GM19468 (cell line): ENCODE data around the gene HOXB7.

Experiments used
- ATAC-seq: cut with Tn5 transposase; IDR thresholded peaks from one replicate; pipeline ENCODE4 v1.9.1; 2021; ENCODE audit warnings: mild to moderate bottlenecking, moderate library complexity, moderate number of reproducible peaks; ENCODE audit not compliant: unreplicated experiment; ENCODE audit errors: extremely low read depth

HOXB7 gene

DNA sequence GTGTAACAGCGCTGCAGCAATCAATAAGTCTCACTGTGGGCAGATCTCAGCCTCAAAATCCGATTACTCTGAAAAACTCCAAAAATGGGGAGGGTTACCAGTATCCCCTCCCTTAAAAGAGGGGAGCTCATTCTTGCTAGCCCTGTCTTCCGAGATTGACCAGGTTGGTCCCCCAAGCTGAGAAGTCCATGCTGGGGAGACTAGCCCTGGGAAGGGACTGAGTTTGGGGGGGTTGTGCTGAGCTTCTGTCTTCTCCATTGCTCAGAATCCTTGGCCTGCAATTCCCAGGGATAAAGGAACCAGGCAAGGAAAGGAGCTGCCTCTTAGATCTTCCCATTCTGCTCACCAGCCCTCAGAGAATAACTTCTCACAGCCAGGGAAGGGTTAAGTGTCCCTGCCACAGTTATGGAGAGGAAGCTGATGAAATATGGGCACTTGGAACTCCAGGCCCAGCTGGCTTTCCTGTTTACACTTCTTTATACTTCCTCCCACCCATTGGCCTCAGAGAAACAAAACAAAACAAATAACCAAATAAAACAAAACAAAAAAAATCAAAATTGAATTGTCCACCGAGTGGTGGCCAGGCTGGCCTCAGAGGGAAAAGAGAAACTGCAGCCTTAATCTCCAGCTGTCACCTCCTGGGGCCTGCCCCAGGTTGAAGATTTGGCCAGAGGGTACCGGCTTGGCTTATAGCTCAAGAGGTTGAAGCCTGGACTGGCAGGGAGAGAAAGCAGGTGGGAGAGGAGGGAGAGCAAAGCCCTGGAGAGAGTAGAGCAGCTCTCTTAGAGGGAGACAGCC is 23.3 kb downstream of the HOXB7 start:
- ATAC-seq, result no peak

DNA sequence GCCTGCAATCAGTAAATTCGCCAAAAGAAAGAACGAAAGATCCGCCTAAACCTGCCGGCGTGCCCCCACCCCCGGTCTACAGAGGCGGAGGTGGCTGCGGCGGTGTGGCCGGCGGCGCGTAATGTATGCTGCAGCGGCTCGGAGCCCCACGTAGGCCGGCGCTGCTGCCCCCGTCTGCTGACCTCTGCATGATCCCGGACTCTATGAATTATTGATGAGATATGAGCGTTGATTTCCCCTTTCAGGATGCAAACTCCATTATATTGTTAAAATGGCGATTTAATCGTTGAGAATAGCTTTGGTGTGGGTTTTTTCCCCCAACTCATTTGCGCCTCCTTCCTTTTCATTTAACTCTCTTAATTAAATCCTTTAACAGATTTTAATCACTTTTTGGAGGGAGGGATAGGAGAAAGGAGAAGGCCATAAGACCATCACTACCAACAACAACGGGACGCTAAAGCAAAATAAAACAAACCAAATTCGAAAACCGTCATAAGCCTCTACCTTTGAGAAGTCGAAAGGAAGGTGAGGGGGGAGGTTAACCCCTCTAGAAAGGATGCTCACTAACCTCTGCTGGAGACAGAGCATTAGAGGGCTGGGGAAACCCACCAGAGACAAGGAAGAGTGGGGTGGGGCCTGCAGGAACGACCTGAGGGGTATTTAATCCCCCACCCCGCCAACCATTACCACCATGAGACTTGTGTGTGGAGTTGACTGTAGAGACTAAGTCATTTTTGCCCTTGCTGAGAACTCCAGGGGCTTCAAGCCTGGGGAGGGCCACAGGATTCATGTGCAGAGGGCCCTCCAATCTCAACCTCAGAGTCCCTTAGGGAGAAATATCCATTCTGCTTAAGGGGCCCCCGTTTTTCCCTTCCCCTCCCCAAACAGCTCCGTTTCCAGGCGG is 24.2 kb downstream of the HOXB7 start:
- ATAC-seq, result no peak

DNA sequence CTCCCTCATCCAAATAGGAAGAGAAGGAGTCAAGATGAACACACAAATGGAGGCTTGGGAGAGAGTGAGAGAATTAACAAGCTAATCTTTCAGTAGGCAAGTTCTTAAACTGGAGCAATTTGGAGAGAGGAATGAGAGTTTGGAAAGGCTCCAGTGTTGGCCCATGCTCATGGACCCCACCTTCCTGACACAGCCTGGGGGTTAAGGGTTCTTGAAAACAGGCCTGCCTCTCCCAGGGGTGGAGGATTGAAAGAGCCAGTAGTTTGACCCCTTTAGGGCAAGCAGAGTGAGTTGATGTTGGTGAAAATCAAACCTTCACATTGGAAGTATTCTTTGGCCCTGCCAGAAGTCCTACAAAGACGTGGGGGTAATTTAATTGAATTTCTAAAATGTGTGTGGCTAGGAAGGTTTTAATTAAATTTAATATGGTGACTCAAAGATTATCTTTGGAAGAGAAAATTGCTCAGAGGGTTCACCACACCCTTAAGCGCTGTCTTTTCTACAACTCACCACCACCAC is 26.5 kb downstream of the HOXB7 start:
- no peak for ATAC-seq

DNA sequence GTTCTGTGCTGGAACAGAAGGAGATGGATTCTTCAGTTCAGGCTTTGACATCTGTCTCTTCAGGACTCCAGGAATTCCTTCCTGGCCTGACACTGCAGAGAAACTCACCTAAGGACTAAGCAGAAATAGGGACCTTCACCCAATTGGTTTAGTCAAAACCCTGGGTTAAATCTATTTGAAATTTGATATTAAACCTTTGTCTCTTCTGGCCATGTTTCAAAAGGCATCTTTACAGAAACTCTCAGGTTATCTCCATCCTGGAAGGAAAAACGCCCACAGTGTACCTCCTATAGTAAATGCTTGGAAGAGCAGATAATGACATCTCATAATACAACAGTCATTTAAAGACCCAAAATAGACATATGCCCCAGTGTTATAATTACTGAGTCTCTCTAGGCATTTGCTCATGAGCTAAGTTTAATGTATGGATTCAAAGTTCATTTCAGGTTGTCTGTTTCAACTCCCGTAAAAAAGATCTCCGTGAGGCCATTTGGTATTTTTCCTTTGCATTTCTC is 27.1 kb downstream of the HOXB7 start:
- ATAC-seq, result no peak

DNA sequence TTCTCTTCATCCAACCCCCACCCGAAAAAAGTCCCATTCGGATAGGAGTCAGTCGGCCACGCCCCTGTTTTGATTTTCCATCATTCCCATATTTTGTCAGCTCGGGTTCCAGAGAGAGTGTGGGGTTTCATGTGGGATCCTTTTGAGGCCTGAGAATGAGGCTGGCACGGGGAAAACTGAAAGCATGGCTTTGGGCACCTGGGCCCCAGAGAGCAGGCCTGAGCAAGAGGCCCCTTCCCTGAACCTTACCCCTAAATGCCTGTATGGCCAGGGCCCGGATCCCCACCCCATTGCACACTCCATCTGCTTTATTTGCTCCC is 28.1 kb downstream of the HOXB7 start:
- no peak for ATAC-seq

DNA sequence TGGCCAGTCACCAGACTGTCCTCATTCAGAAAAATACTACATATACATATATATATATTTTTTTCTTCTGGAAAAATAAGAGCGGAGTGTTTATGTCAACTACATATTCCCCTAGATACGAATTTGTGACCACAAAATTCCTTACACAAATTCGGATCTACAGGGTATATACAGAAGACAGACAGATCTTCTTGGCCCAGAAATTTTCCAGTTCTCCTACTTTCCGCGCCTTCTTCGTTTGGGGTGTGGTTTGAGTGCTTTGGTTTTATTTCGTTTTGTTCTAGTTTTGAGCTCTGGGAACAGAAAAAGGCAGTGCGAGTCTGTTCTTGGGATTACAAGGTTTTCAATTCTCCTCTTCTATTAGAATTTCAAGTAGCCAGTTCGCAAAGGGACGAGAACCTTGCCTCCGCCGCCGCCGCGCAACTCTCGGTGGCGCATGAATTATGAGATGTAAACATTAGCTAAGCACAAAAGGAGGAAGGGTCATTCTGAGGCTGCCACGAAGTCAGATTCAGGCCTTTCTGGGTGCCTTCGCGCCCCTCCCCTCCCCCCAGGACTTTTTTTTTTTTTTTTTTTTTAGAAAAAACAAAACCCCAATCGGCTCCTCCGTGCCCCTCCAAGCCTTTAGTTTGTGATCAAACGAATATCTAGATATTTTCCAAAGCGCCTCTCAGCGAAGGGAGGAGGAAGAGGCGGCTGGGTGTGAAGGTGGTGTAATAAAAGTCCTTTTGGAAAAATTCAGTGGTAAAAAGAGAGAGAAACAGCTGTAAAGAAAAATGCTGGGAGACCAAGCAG is 30.9 kb downstream of the HOXB7 start:
- ATAC-seq, result no peak

DNA sequence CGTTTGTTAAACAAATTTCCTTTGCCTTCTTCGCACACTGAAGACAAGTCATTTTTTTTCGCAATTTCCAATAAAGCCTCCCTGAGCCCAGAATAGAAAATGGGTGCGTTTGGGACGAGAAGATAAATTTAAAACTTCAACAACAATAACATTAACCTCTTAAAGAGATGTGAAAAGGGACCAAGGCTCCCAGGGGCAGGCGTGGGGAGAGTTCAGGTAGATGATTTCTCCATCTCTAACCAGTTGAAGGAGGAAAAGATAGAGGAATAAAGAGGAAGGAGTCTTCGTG is 31.4 kb downstream of the HOXB7 start:
- no peak for ATAC-seq

DNA sequence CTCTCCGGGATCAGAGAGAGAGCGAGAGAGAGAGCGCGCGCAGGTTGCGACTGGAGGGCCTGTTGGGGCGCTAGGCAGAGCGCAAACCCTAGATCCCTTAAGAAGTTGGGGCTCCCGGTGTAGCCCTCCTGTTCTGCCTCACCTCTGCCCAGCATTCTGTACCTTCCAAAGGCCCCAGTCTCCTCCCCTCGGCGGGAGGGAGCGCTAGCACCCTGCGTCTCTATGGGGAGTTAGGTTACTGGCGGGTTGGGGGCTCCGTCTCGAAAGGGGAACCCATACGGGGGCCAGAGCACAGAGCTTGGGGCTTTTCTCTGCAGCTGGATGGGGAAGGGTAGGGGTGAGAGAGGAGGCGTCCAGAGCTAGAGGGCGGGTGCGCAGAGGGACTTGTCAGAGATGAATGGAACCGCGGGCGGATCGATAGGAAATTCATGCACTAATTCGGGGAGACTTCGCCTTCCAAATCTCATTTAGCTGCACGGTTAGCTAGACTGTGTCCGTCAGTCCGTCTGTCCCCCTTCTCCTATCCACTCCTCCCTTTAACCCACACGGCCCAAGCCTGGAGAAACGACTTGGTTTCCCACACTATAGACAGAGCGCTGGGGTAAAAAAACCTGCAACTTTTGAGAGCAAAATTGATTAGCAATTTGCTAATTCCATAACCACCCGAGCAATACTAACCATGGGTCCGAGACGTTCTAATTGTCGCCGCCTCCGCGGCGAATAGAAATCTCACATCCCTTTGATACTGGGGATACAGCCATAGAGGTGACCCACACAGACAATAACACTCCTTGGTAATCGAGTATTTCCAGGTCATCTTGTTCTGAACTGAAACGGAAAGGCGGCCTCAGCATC is 32.0 kb downstream of the HOXB7 start:
- ATAC-seq, result no peak

DNA sequence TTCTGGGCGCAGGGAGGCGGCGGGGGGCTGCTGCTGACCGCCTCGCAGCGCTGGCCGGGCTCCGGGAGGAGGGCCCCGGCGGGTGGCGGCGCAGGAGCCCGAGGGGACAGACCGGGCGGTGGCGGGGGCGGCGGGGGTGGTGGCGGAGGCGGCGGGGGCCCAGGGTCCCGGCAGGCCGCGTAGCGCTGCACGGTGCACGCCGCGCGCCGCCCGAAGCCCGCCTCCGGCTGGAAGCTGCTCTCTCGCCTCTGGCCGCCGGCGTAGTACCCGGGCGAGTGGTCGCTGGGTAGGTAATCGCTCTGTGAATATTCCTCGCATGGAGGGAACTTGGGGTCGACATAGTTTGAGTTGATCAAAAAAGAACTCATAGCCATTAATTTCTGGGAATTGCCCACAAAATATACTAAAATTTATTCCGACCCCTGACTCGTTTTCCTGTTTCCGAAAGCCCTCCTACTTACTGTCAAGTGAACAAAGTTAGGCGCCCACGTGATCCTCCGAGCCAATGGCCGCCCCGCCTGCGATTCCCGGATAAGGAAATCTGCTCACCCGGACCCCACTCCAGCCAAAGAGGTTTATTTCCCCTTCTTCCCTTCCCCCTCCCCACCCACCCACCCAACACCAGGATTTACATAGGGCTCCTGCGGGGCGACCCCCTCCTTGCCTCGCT is 32.7 kb downstream of the HOXB7 start, which contains the start of gene HOXB4:
HOXB4 (minus strand) TSS at position 405 of the 670 bp plus-strand sequence; CDS start at position 374, 31 bp downstream.
- no peak for ATAC-seq

DNA sequence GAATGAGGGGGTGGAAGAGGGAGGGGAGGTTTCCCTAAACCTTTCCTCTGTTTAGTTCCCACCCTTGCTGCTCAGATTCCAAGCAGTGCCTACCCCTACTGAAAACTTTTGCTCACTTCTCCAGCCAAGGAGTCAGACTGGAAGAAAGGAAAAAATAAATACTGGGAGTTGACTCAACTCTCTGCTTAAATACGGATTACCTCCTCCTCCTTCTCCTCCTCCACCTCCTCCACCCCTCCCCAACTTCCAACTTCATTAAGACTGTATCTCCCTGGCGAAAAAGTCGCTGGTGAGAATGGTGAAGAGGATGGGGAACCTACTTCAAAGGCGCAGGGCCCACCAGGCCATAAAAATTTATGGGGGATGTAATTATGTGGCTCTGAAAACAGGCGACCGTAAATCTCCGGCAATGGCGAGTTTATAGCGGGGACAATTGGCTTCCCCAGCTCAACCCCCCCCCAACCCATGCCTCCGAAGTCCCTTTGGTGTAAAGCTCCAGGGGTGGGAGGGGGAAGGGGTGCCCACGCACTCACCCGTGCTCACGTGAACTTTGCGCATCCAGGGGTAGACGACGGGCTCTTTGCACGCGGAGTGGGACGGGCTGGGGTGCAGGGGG is 33.4 kb downstream of the HOXB7 start:
- no peak for ATAC-seq

DNA sequence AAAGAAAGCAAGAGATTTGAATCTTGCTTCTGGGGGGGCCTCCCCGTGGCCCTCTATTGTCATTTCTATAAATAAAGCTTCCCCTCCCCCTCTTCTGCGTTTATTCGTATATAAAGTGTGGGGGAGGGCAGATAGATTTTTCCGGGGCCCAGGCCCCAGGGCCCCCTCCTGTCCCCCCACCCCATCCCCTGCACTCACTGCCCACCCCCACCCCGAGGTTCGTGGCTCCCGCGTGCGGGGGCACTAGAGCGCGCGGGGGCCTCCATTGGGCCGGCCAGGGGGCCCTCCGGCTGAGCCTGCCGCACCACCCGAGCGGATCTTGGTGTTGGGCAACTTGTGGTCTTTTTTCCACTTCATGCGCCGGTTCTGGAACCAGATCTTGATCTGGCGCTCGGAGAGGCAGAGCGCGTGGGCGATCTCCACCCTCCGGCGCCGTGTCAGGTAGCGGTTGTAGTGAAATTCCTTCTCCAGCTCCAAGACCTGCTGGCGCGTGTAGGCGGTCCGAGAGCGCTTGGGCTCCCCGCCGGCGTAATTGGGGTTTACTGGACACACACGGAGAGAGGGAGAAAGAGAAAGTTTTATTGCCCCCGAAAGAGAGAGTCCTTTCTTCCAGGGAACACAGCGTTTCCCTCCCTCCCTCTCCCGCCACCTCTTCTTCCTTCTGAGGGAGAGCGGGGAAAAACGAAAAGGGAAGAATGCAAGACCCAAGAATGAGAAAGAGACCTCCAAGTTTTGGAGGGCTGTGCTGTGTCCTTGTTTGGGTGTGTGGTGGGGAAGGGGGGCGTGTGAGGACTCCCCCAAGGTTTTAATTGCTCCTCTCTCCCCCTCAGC is 34.1 kb downstream of the HOXB7 start:
- ATAC-seq, result no peak

DNA sequence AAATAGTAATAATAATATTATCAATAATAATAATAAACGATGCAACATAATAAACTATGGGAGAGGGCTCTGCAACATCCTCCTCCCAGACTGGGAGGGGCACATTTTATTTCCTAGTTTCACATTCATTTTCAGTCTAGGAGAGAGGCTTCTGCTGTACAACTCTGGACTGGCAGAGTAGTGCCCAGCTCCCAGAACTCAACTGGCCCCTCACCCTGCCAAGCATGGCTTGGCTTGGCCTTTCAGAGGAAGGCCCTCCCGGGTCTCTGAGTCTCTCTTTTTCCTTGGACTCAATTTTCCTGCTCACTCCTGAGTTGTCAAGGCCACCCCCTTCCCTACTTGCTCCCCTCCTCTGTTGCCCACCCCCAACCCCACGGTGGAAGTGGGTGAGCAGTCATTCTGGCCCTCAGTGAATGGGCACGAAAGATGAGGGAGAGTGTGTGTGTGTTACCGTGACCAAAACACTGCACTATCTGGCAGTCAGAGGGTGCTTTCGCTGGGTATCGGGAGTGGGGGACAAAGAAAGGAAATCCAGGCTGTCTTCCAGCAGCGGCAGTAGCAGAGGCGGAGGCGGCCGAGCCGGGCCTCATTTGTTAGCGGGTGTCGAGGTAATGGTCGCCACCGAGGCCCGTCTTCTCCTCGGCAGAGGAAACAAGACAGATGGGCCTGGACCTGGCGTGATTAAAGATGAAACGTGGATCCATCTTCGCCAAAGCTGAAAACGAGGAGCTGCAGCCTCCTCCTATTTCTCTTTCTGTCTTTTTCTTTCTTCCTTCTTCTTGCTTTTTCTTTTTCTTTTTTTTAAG is 34.9 kb downstream of the HOXB7 start:
- ATAC-seq, result no peak

DNA sequence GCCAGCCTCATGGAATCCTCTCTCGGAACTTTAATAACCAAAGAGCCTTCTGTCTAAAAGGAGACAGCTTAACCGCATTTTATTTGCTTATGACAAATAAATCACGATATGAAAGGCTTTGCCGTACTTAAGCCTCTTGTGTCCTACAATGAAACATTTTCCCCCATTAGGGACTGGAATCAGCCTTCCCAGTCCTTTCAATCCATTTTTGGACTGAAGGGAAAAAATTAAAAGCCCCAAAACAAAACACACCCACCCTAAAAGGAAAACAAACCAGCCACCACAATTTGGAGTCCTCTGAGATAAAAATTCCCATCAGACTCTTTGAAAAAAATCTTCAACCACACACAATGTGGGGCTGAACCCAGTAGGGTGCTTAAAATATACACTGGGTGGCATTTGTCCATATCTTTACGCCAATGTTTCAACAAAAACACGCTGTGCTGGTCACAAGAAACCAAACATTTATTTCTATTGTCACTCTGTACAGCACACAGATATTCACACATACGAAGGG is 35.7 kb downstream of the HOXB7 start:
- no peak for ATAC-seq

DNA sequence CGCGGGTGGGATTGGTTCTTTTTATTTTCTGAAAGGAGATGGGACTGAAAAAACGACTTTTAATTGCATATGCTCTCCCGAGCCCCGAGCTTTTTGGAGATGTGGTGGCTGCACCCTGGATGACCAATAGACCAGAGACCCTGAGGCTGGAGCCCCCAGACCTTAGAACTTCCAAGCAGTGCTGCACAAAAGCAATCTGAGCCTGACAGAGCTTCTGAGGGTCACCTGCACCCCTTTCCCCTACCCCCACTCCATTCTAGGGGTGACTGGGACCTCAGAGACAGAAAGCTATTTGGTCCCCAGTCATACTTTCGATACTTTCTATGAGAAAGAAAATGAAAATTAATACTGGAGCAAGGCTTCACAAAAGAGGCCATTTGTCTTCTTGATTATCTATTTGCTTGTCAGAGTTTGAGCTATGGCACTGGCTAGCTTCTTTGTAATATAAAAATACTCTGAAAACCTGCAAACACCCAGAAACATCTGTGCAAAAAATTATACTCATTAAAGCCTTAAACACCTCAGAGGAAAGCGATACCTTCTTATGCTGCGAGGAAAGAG is 36.2 kb downstream of the HOXB7 start:
- no peak for ATAC-seq

DNA sequence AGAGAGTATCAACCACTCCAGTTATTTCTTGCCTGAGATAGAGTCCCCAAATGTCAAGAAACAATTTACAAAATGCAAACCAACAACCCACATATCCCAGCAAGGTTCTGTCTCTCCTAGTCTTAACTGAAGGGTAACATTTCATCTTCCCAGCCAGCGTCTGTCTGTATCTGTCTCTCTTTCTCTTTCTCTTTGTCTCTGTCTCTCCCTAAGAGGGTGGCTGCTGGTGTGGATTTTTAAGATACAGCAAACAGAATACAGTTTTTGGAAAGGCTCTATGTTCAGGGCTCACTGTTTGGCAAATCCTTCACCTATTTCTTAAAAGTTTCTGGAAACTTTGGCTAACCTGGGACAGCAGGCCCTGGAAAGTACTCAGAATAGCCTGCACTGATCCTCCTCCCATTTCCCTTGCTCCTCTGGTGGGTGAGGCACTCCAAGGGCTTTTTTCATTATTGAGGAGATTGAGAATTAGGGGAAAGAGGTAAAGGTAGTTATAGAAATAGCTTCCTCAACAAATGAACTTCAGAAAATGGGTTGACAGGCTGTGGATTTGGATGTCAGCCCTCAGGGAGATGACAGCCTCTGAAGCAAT is 38.9 kb downstream of the HOXB7 start:
- no peak for ATAC-seq
